Frontal cortex (tissue), 4 donors: ENCODE measurements around the gene CHN1. TPM values are rescaled to one million over a fixed set of nuclear protein-coding genes. Genes with fewer than 3 reads are reported as not detected.

Experiments
- DNase-seq, 2 donors: peaks; one replicate each; pipeline ENCODE4 v3.0.0; 2012; ENCODE audit warnings: low spot score in 2 of 2
- FAIRE-seq: peaks from 2 replicates; lab custom pipeline; 2012; peaks lifted over from hg19 to GRCh38; lab: Jason Lieb, UNC
- total RNA-seq: library from RNA; depleted of rRNA; stranded (reverse); fragments of >200 nt; gene quantifications from one replicate; pipeline ENCODE4 v1.2.3, GENCODE V29; 2014
- donor health status: control.
- donor health status: control.
- donor health status: control.

Gene CHN1
- total RNA-seq, 1 donor from 2014 or later: 57.1 TPM

GRCh38 chr2:174840436-174840835 is 164.7 kb downstream of the CHN1 start:
- DNase-seq (no peak), FAIRE-seq (no peak)

- FAIRE-seq (no peak), DNase-seq (no peak)
Measured at GRCh38 chr2:174839662-174840061, 165.5 kb downstream of the CHN1 start.

- FAIRE-seq (no peak), DNase-seq (no peak)
Measured at GRCh38 chr2:174836995-174837390, 168.2 kb downstream of the CHN1 start.

GRCh38 chr2:174836377-174836994 is 168.7 kb downstream of the CHN1 start:
- DNase-seq: no peak

GRCh38 chr2:174835797-174836255 is 169.4 kb downstream of the CHN1 start:
- no peak for FAIRE-seq

More at GRCh38 chr2:174836377-174836994, 168.7 kb downstream of the CHN1 start:
- no peak for FAIRE-seq

GRCh38 chr2:174833737-174834136 is 171.4 kb downstream of the CHN1 start:
- FAIRE-seq (no peak), DNase-seq (no peak)

More at GRCh38 chr2:174835797-174836255, 169.4 kb downstream of the CHN1 start:
- DNase-seq: no peak

GRCh38 chr2:174830561-174830960 is 174.6 kb downstream of the CHN1 start:
- DNase-seq (no peak), FAIRE-seq (no peak)

GRCh38 chr2:174829550-174829949 is 175.6 kb downstream of the CHN1 start:
- DNase-seq: no peak
- no peak for FAIRE-seq

GRCh38 chr2:174827371-174828369 is 177.5 kb downstream of the CHN1 start:
- no peak for DNase-seq
- FAIRE-seq: no peak

- DNase-seq (no peak), FAIRE-seq (no peak)
Measured at GRCh38 chr2:174826051-174826450, 179.1 kb downstream of the CHN1 start.

GRCh38 chr2:174824068-174824467 is 181.1 kb downstream of the CHN1 start:
- DNase-seq: no peak

GRCh38 chr2:174821628-174822027 is 183.6 kb downstream of the CHN1 start:
- DNase-seq (no peak), FAIRE-seq (no peak)

More at GRCh38 chr2:174824068-174824467, 181.1 kb downstream of the CHN1 start:
- no peak for FAIRE-seq

- DNase-seq (no peak), FAIRE-seq (no peak)
Measured at GRCh38 chr2:174820361-174820760, 184.8 kb downstream of the CHN1 start.

GRCh38 chr2:174815526-174815925 is 189.7 kb downstream of the CHN1 start:
- FAIRE-seq: no peak

GRCh38 chr2:174812037-174812436 is 193.1 kb downstream of the CHN1 start:
- no peak for FAIRE-seq
- DNase-seq: no peak

More at GRCh38 chr2:174815526-174815925, 189.7 kb downstream of the CHN1 start:
- no peak for DNase-seq

GRCh38 chr2:174807931-174808330 is 197.2 kb downstream of the CHN1 start:
- FAIRE-seq (no peak), DNase-seq (no peak)

- DNase-seq (no peak), FAIRE-seq (no peak)
Measured at GRCh38 chr2:174805803-174806202, 199.4 kb downstream of the CHN1 start.

GRCh38 chr2:174802459-174802858 is 202.7 kb downstream of the CHN1 start:
- FAIRE-seq (no peak), DNase-seq (no peak)

- no peak for FAIRE-seq
- DNase-seq: no peak
Measured at GRCh38 chr2:174800436-174801205, 204.6 kb downstream of the CHN1 start.

- FAIRE-seq: no peak
Measured at GRCh38 chr2:174798801-174799200, 206.4 kb downstream of the CHN1 start.

More at GRCh38 chr2:174798801-174799200, 206.4 kb downstream of the CHN1 start:
- DNase-seq: no peak
